Ectodermal cell (in vitro differentiated cells): ENCODE results near the gene INPP5J.

Source experiments
- H3K27ac ChIP-seq: 2 replicates; pipeline ENCODE4 v1.7.0; 2013; ENCODE audit warnings: mild to moderate bottlenecking, low read depth, low read length; ENCODE audit not compliant: insufficient read depth, poor library complexity, severe bottlenecking
- H3K27me3 ChIP-seq: 2 replicates; pipeline ENCODE4 v1.7.0; 2013; ENCODE audit warnings: mild to moderate bottlenecking, low read length; ENCODE audit not compliant: insufficient read depth, control insufficient read depth, poor library complexity, severe bottlenecking
- H3K36me3 ChIP-seq: one replicate; pipeline ENCODE4 v1.7.0; 2013; ENCODE audit warnings: low read length; ENCODE audit not compliant: control insufficient read depth, insufficient read depth
- H3K4me1 ChIP-seq: one replicate; pipeline ENCODE4 v1.7.0; 2013; ENCODE audit warnings: low read length; ENCODE audit not compliant: control insufficient read depth, insufficient read depth
- H3K4me3 ChIP-seq: 2 replicates; pipeline ENCODE4 v1.7.0; 2013; ENCODE audit warnings: low read depth, low read length, control low read depth; ENCODE audit not compliant: insufficient read depth
- H3K9me3 ChIP-seq: 2 replicates; pipeline ENCODE4 v1.7.0; 2013; ENCODE audit warnings: mild to moderate bottlenecking, low read length, moderate library complexity; ENCODE audit not compliant: control insufficient read depth
- WGBS, 2 experiments: methylation state at CpG; one replicate each; pipeline ENCODE4 v1.1.7; 2013; ENCODE audit warnings: missing lambda C conversion rate in 2 of 2; 5-methylcytosine and 5-hydroxymethylcytosine counted together

INPP5J gene

DNA sequence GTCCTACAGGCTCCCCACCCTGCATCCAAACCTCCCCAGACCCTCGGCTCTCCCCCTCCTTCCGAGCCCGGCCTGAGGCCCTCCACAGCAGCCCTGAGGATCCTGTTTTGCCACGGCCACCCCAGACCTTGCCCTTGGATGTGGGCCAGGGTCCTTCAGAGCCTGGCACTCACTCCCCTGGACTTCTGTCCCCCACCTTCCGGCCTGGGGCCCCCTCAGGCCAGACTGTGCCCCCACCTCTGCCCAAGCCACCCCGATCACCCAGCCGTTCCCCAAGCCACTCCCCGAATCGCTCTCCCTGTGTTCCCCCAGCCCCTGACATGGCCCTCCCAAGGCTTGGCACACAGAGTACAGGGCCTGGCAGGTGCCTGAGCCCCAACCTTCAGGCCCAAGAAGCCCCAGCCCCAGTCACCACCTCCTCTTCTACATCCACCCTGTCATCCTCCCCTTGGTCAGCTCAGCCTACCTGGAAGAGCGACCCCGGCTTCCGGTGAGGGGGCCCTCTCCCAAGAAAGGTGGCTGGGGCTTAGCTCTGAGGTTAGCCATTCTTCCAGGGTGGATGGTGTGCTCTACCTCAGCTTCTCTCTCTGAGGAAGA lies 2.9 kb downstream of the INPP5J start:
- Histone ChIP-seq H3K4me3 (no peak overlapping the region), H3K9me3 (no peaks in the 10 kb centered on the region), H3K36me3 (no peaks in the 10 kb centered on the region), H3K27ac (no peak overlapping the region), H3K27me3 (no peaks in the 10 kb centered on the region), H3K4me1 (peaks cover 4% of the 10 kb centered on the region)
- 91 to 92% methylated on average over 12 of the region's 12 CpGs for WGBS, 2 experiments

DNA sequence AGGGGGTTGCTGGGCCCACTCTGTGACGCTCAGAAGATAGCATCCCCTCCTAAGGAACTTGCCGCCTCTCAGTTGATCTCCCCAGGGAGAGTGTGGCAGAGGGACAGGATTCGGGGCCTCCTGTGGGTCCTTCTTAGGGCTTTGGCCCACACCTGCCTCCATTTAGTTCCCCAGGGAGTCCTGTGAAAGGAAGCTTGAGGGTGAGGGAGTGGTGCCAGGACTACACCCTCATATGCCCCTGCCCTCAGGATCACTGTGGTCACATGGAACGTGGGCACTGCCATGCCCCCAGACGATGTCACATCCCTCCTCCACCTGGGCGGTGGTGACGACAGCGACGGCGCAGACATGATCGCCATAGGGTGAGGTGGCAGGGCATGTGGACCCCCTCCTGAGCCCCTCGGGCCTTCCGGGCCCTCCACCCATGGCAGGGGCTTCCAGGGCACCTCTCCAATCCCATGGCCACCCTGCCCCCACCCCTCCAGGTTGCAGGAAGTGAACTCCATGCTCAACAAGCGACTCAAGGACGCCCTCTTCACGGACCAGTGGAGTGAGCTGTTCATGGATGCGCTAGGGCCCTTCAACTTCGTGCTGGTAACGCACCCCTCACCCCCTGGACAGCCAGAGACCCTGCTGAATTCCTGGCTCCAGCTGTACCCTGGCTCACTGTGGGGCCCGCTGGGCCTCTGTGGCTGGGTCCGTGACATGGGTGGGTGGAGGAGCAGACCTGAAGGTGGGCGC lies 3.5 kb downstream of the INPP5J start:
- 89 to 92% methylated on average over 22 of the region's 22 CpGs for WGBS, 2 experiments
- no peaks in the 10 kb centered on the region for H3K36me3 ChIP-seq

DNA sequence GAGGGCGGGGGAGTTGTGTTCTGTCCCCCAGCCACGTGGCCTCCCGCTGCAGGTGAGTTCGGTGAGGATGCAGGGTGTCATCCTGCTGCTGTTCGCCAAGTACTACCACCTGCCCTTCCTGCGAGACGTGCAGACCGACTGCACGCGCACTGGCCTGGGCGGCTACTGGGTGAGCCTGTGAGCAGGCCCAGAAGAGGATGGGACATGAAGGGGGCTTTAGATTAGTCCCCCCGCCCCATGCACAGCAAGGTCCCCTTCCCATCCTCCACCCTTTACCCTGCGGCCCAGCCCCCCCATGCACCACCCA lies 4.1 kb downstream of the INPP5J start:
- H3K9me3 ChIP-seq: no peaks in the 10 kb centered on the region
- H3K27ac ChIP-seq: no peak overlapping the region
- H3K36me3 ChIP-seq: no peaks in the 10 kb centered on the region
- WGBS, 2 experiments: 92 to 94% methylated on average over 13 of the region's 13 CpGs
- H3K27me3 ChIP-seq: no peaks in the 10 kb centered on the region
- no peak overlapping the region for H3K4me3 ChIP-seq
- peaks cover 4% of the 10 kb centered on the region for H3K4me1 ChIP-seq

More for the DNA sequence above, 3.5 kb downstream of the INPP5J start:
- no peak overlapping the region for H3K27ac ChIP-seq
- no peaks in the 10 kb centered on the region for H3K27me3 ChIP-seq
- H3K9me3 ChIP-seq: no peaks in the 10 kb centered on the region
- H3K4me3 ChIP-seq: no peak overlapping the region
- peaks cover 4% of the 10 kb centered on the region for H3K4me1 ChIP-seq

DNA sequence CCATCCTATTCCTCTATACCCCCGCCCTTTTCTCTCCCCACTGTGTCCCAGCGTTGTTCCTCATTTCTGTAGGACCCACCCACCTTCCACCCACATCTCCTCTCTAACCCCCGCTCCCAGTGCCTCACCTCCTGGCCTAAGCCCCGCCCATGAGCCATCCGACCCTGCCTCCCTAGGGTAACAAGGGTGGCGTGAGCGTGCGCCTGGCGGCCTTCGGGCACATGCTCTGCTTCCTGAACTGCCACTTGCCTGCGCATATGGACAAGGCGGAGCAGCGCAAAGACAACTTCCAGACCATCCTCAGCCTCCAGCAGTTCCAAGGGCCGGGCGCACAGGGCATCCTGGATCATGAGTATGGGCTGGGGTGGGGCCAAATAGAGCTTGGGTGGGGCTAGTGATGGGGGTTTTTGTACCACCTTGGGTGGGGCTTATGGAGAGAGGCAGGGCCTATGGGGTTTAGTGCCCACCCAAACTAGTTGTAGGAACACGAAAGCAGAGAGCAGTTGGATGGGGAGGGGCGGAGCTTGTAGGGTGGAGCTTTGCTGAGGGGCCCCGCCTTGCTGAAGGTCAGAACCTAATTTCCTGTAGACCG lies 4.5 kb downstream of the INPP5J start:
- Histone ChIP-seq H3K4me1 (peaks cover 4% of the 10 kb centered on the region), H3K4me3 (no peak overlapping the region), H3K9me3 (no peaks in the 10 kb centered on the region), H3K27me3 (no peaks in the 10 kb centered on the region), H3K27ac (no peak overlapping the region), H3K36me3 (no peaks in the 10 kb centered on the region)
- 91 to 93% methylated on average over 19 of the region's 19 CpGs for WGBS, 2 experiments

DNA sequence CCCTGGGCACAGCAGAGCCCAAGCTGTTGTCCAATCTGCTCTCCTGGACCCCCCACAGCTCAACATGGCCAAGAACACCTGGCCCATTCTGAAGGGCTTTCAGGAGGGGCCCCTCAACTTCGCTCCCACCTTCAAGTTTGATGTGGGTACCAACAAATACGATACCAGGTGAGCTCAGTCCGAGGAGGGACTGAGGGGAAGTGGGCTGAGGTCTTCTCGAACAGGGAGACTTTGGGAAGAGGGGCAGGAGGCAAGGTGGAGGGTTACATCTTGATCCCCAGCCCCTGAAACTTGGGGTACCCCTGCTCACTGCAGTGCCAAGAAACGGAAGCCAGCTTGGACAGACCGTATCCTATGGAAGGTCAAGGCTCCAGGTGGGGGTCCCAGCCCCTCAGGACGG lies 5.4 kb downstream of the INPP5J start:
- peaks cover 3% of the 10 kb centered on the region for H3K4me1 ChIP-seq
- no peak overlapping the region for H3K4me3 ChIP-seq
- H3K36me3 ChIP-seq: no peaks in the 10 kb centered on the region
- H3K9me3 ChIP-seq: no peaks in the 10 kb centered on the region
- H3K27ac ChIP-seq: no peak overlapping the region
- H3K27me3 ChIP-seq: no peaks in the 10 kb centered on the region
- WGBS, 2 experiments: 95 to 96% methylated on average over 7 of the region's 7 CpGs

DNA sequence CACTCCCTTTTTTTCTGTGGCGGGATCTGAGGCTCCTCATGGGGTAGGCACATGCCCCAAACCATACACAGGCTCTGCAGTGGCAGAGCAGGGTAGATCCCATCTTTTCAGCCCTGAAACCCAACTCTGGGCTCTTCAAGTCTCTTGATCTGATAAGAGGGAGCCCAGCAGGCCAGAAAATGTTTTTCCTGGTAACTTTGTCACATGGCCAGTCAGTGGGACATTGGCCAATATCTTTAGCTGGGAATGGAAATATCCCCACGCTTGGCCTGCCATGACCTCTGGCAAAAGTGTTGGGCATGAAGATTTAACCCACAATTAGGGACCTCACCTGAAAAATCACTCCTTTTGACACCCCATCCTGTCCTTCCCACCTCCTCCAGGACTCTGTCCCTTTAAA lies 8.1 kb downstream of the INPP5J start:
- Histone ChIP-seq H3K27me3 (no peaks in the 10 kb centered on the region), H3K4me3 (no peak overlapping the region), H3K27ac (no peak overlapping the region), H3K9me3 (no peaks in the 10 kb centered on the region), H3K36me3 (no peaks in the 10 kb centered on the region), H3K4me1 (no peaks in the 10 kb centered on the region)
- 93 to 94% methylated on average over 2 of the region's 2 CpGs for WGBS, 2 experiments

DNA sequence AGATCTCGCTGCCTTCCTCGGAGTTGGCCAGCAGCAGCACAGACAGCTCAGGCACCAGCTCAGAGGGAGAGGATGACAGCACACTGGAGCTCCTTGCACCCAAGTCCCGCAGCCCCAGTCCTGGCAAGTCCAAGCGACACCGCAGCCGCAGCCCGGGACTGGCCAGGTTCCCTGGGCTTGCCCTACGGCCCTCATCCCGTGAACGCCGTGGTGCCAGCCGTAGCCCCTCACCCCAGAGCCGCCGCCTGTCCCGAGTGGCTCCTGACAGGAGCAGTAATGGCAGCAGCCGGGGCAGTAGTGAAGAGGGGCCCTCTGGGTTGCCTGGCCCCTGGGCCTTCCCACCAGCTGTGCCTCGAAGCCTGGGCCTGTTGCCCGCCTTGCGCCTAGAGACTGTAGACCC lies 11.1 kb downstream of the INPP5J start:
- Histone ChIP-seq H3K27me3 (no peaks in the 10 kb centered on the region), H3K4me1 (no peaks in the 10 kb centered on the region), H3K4me3 (no peak overlapping the region), H3K9me3 (no peaks in the 10 kb centered on the region), H3K36me3 (no peaks in the 10 kb centered on the region), H3K27ac (no peak overlapping the region)
- WGBS, 2 experiments: 95% methylated on average over 19 of the region's 19 CpGs

DNA sequence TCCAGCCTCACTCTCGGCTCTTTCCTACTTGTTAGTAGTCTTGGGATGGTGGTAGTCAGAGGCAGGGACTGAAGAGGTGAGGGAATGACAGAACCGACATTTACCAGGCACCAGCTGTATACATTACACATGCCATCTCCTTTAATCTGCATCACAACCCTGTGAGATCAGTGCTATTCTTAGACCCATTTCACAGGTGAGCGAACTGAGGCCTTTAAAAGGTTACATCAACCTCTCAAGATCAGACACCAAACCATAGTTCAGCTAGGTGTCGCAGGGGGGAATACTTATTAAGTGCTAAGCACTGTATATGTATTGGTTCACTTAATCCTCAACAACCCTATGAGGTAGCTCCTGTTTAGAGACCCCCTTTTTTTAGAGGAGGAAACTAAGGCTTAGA lies 11.9 kb downstream of the INPP5J start:
- Histone ChIP-seq H3K9me3 (no peaks in the 10 kb centered on the region), H3K27ac (no peak overlapping the region), H3K4me3 (no peak overlapping the region), H3K4me1 (peaks cover under 1% of the 10 kb centered on the region), H3K27me3 (peaks cover 2% of the 10 kb centered on the region), H3K36me3 (no peaks in the 10 kb centered on the region)
- 92 to 96% methylated on average over 2 to 4 of the region's 4 CpGs for WGBS, 2 experiments

DNA sequence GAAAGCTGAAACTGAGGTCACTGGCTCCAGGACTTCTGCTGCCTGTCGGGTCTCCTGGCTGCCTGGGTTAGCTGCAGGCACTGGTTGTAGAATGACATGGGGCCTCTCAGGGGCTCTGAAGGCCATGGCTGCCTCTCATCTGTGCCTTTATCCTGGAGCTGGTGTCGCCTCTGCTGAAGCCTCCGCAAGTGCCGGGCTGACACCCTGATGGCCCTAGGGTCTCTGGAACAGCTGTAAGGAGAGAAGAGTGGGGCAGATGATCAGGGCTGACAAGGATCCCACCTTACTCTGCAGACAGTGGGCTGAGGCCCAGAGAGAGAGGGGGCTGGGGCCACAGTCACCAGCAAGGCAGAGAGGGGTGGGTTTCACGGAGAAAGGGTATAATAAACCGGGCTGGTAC lies 12.9 kb downstream of the INPP5J start:
- Histone ChIP-seq H3K4me3 (no peak overlapping the region), H3K27ac (no peak overlapping the region), H3K4me1 (peaks cover 9% of the 10 kb centered on the region), H3K27me3 (peaks cover 3% of the 10 kb centered on the region), H3K9me3 (no peaks in the 10 kb centered on the region), H3K36me3 (no peaks in the 10 kb centered on the region)
- 91 to 95% methylated on average over 6 of the region's 6 CpGs for WGBS, 2 experiments

DNA sequence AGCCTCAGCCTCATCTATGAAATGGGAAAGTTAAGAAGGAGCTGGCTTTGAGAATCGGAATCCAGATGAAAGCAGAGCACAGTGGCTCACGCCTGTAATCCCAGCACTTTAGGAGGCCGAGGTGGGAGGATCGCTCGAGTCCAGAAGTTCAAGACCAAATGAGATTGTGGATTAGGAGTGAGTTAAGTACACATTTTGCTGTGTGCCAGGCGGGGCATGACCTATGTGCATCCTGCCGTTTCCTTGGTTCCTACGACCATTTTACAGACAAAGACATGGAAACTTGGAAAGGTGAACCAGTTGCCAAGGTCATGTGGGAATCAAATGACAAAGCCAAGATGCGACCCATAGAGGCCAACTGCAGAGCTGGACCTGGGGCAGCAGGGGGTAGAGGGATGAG lies 13.4 kb downstream of the INPP5J start:
- Histone ChIP-seq H3K27me3 (peaks cover 3% of the 10 kb centered on the region), H3K36me3 (no peaks in the 10 kb centered on the region), H3K4me3 (no peak overlapping the region), H3K27ac (no peak overlapping the region), H3K4me1 (peaks cover 12% of the 10 kb centered on the region), H3K9me3 (no peaks in the 10 kb centered on the region)
- 92% methylated on average over 9 of the region's 9 CpGs for WGBS, 2 experiments
